ENCODE results near the gene CLMN.

CLMN gene

GRCh38 chr14:95258754-95259593 lies 60.7 kb downstream of the CLMN start:
- DNase-seq, result no peak

- DNase-seq, result no peak
Observed at GRCh38 chr14:95258156-95258555, 61.6 kb downstream of the CLMN start.

- no peak for DNase-seq
Observed at GRCh38 chr14:95257521-95257920, 62.2 kb downstream of the CLMN start.

GRCh38 chr14:95256776-95257060 lies 63.0 kb downstream of the CLMN start:
- no peak for DNase-seq

GRCh38 chr14:95256002-95256775 lies 63.5 kb downstream of the CLMN start:
- DNase-seq, result no peak

- peak; percentile 59 for DNase-seq
Observed at GRCh38 chr14:95255487-95255886, 64.2 kb downstream of the CLMN start.

- DNase-seq, result no peak
Observed at GRCh38 chr14:95255013-95255412, 64.7 kb downstream of the CLMN start.

GRCh38 chr14:95254288-95254687 lies 65.4 kb downstream of the CLMN start:
- DNase-seq, result no peak

- no peak for DNase-seq
Observed at GRCh38 chr14:95253039-95253630, 66.6 kb downstream of the CLMN start.

- DNase-seq, result no peak
Observed at GRCh38 chr14:95252219-95252618, 67.5 kb downstream of the CLMN start.

- DNase-seq, result no peak
Observed at GRCh38 chr14:95250936-95251335, 68.8 kb downstream of the CLMN start.

GRCh38 chr14:95250140-95250769 lies 69.5 kb downstream of the CLMN start:
- no peak for DNase-seq

- DNase-seq, result no peak
Observed at GRCh38 chr14:95248432-95248831, 71.3 kb downstream of the CLMN start.

GRCh38 chr14:95246870-95247269 lies 72.8 kb downstream of the CLMN start:
- DNase-seq, result no peak

- DNase-seq, result no peak
Observed at GRCh38 chr14:95245334-95245733, 74.4 kb downstream of the CLMN start.

GRCh38 chr14:95244587-95244986 lies 75.1 kb downstream of the CLMN start:
- DNase-seq, result no peak

- DNase-seq, result no peak
Observed at GRCh38 chr14:95242870-95243269, 76.8 kb downstream of the CLMN start.

- no peak for DNase-seq
Observed at GRCh38 chr14:95240859-95241813, 78.6 kb downstream of the CLMN start.

GRCh38 chr14:95238487-95239298 lies 81.0 kb downstream of the CLMN start:
- DNase-seq, result no peak

- DNase-seq, result no peak
Observed at GRCh38 chr14:95237958-95238340, 81.8 kb downstream of the CLMN start.
